GM21528 (cell line): ENCODE data around the gene SIX5.
"Not testable (repeated sequence)": the region's sequence is repeated elsewhere in the genome, so short reads cannot be mapped to it uniquely, and the experiment has no call there.

Source experiments
- ATAC-seq: cut with Tn5 transposase; IDR thresholded peaks from one replicate; pipeline ENCODE4 v1.9.1; 2021; ENCODE audit warnings: mild to moderate bottlenecking, moderate library complexity; ENCODE audit not compliant: unreplicated experiment, low FRiP score

Gene SIX5

DNA sequence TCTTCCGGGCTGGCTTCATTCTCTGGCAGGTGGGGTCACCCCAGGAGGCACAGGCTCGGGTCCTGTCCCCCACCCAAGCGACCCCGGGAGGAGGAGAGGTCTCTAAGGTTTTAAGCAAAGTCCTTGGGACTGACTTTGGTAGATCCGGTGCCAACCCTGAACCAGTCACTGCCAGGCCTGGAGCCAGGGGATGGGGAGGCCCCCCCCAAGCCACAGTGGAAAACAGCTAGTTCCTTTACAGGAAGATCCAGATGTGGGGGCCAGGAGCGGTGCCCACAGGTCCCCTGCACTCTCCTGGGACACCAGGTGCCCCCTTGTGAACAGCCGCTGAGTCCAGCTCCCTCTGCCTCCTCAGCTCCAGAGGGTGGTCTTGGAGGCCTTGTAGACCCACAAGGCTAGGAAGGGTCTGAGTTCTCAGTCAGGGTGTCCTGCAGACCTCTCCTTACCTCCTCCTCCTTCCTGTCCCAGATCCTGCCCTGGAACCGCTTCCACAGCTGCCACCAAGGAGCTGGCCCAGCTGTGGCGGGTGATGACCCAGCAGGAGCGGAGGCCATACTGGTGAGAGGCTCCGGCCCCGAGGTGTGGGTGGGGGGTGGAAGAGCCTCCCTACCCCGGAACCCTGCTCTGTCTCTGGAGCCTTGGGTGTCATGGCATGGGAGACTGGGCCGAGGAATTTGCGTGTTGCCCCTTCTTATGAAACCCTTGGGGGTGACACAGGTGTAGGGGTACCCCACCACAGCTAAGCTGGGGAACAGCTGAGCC lies 6.0 kb downstream of the SIX5 start:
- ATAC-seq, result no peak

DNA sequence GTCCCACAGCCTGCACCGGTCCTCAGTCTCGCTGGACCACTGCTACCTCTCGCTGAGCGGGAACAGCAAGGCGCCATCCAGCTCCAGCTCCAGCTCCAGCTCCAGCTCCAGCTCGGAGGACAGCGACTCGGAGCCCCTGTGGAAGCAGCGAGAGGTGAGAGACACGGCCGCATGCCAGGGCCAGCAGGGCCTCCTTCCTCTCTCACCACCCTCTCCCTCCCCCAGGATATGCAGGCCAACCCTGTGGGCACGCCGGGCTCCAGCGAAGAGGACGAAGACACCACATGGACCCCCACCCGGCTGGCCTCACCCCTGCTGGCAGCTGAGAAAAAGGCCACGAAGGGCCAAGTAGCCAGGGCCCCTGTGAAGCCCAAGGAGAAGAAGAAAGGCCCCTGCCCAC lies 7.3 kb downstream of the SIX5 start:
- ATAC-seq, result no peak

- no peak for ATAC-seq
These were observed 10.1 kb downstream of the SIX5 start for GRCh38 chr19:45758921-45759320.

DNA sequence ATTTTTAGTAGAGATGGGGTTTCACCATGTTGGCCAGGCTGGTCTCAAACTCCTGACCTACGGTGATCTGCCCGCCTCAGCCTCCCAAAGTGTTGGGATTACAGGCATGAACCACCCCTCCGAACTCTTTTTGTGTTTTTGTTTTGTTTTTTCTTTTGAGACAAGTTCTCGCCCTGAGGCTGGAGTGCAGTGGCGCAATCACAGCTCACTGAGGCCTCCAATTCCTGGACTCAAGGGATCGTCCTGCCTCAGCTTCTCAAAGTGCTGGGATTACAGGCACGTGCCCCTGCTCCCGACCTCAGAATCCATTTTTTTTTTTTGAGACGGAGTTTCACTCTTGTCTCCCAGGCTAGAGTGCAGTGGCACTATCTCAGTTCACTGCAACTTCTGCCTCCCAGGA lies 11.4 kb downstream of the SIX5 start:
- no peak for ATAC-seq

DNA sequence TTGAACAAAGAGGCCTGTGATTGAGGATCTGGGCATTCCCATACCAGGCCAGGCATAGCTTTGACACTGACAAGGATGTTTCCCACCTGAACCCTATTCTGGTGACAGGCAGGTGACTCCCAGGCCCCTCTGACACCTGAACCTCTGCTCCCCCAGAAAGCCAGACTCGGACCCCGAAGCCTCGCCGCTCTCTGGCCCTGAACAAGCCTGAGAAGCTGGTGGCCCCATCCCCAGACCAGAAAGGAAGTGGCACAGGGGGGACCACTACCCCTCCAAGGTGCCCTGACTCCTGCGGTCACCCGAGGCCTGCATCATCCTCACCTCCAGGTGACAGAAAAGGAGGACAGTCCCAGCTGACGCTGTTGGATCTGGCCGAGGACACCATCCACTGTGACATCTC lies 14.7 kb downstream of the SIX5 start:
- no peak for ATAC-seq

- no peak for ATAC-seq
These were observed 15.5 kb downstream of the SIX5 start for GRCh38 chr19:45753548-45753947.

DNA sequence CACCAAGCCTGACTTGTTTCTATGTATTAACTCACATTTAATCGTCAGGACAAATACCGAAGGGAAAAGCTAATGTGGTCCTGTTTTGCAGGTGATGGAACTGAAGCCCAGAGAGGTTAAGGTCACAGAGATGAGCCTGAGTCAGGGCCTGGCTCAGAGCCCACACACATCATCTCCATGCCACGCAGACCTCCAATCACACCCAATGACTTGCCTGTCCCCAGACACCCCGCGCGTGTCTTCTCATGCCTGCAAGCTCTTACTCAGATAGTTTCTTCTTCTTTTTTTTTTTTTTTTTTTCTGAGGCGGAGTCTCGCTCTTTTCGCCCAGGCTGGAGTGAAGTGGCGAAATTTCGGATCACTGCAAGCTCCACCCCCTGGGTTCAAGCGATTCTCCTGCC lies 16.4 kb downstream of the SIX5 start:
- no peak for ATAC-seq

GRCh38 chr19:45751483-45751882 lies 17.6 kb downstream of the SIX5 start:
- not testable (repeated sequence) for ATAC-seq

DNA sequence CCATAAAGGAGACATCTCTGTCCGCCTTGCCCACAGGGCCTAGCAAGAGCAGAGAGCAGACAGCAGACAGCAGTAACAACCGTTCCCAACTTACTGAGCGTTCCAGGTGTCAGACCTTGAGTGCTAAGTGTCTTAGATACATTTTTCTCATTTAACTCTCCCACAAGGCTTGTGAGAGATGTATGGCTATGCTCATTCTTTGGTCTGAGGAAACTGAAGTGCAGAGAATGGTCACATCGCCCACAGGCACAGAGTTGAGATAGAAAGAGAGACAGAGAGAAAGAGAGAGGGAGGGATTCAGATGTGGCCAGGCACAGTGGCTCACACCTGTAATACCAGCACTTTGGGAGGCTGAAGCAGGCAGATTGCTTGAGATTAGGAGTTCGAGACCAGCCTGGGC lies 21.5 kb downstream of the SIX5 start:
- no peak for ATAC-seq

DNA sequence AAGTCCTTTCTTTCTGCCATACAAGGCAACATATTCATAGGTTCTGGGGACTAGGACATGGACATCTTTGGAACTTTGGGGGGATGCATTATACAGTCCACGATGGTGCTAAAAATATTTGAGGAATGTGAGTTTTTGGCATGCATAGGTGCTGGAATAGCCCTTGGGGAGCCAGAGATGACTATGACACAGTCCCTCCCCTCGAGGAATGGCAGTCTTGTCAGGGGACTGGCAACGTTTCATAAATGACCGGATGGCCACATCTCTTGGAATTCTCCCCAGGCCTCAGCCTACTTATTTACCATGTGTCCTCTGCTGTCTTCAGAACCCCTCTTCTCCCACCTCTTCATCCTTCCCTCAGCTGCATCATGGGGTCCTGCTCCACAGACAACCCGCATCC lies 22.2 kb downstream of the SIX5 start:
- ATAC-seq, result no peak

- no peak for ATAC-seq
These were observed 23.4 kb downstream of the SIX5 start for GRCh38 chr19:45745606-45746005.

DNA sequence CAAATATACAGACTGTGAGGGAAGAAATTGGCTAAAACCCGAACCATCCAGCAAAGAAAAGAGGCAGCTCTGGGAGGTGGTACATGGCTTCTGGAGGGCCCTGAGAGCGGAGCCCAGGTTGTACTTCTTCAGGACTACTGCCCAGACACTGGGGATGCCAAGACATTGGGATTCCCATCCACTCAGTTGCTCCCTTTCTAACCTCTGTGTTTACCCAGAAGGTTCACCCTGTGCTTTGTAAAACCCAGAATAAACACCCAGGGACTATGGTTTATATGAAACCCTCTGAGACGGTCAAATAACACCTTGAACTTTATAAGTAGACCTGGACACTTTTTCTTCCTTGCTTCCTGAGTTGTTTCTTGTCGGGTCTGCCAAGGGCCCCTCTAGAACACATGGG lies 26.1 kb downstream of the SIX5 start:
- ATAC-seq, result no peak

DNA sequence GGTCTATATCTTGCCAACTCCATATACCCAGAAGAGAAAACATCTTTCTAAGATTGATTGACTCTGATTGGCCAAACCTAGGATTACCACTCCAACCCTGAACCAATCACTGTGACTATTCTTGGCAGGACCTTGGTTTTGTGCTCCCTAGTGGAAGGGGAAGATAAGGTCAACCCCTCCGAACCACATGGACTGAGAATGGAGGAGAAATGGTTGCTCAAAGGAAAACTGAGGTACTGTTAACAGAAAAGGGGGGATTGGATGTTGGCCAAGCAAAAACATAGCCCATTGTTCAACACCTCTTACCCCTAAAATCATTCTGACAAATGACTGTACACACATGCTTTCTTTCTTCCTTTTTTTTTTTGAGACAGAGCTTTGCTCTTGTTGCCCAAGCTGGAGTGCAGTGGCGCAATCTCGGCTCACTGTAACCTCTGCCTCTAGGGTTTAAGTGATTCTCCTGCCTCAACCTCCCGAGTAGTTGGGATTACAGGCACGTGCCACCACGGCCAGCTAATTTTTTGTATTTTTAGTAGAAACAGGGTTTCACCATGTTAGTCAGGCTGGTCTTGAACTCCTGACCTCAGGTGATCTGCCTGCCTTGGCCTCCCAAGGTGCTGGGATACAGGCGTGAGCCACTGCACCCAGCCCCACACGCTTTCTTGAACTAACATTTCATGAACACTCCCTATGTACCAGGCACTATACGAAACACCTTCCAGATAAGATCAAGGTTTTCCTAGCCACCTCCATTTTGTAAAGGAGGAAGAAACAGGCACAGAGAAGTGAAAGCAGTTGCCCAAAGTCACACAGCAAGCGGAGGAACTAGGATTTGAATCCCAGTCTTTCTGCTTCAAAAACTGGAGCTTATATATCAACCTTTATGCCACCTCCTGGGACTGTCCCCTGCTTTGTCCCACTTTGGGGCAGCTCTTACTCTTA lies 29.3 kb downstream of the SIX5 start:
- no peak for ATAC-seq

- ATAC-seq, result no peak
These were observed 35.8 kb downstream of the SIX5 start, which contains the start of gene MEIOSIN for GRCh38 chr19:45733160-45733810. TSS of gene MEIOSIN (plus strand) at chr19:45733439. CDS start at chr19:45735377, 1,938 bp downstream.

DNA sequence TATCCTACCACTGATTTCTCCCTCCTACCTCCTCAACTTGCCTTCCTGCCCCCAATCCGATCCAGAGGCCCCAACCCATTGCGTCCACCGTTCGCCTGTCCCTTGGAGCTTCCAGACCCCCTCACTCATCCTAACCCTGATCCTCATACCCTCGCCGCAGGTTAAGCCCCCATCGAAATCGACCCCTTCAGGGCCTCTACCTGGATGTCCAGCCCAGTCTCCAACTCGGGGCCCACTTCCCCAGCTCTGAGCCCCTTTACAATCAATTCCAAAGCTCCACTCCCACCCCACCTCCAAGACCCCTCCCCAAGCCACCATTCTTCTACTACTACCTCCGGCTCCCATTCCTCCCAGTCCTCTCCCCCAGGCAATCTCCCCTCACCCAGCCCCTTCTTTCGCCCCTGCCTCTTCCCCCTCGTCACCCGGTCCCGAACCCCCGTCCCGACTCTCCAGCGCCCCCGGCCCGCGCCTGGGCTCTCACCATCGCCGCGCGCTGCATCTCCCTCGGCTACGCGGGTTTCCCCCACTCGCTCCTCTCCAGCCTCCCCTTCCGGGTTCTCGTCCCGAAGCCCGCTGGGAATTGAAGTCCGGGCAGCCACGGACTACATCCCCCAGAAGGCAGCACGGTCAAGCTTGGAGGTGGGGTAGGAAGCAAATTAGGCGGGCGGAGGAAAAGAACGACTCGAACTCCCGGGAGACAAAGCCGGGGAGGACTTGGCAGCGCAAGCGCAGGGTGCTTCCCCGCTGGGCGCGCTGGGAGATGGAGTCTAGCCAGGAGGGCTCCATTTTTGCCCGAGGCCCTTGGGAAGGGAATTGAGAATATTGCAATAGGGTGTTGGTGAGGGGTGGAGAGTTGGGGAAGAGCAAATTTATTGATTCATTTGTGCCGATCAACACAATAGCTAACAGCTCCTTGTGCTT lies 38.4 kb downstream of the SIX5 start, which contains the start of gene FBXO46:
Gene FBXO46 (minus strand): TSS at position 529 of the 921 bp plus-strand sequence. CDS start 17,401 bp downstream, outside the sequence.
- ATAC-seq, result peak; percentile 84

DNA sequence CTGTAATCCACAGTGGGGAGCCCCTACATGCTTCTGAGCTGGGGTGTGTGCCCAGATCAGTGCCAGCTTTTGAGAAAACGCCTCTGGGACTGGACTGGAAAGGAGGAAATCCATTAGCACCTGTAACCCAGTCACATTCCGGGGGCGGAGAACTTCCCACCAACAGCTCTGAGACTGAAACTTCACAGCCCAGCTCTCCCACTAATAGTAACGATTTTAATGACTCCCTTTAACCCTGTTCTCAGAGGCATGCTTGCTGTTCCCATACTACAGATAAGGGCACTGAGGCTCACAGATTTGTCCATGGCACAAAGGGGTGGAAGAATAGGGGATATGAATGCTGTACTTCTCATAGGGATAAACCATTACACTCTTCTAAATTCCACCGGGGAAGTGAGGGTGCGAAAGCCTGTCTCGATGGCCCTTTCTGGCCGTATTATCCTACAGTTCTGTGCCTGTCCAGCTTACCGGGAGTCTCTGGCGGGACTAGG lies 39.2 kb downstream of the SIX5 start:
- no peak for ATAC-seq

DNA sequence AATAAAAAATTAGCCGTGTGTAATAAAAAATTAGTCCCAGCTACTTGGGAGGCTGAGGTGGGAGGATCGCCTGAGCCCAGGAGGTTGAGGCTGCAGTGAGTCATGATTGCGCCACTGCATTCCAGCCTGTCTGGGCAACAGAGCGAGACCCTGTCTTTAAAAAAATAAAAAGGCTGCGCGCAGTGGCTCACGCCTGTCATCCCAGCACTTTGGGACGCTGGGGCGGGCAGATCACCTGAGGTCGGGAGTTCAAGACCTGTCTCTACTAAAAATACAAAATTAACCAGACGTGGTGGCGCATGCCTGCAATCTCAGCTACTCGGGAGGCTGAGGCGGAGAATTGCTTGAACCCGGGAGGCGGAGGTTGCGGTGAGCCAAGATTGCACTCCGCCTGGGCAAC lies 40.4 kb downstream of the SIX5 start:
- ATAC-seq, result not testable (repeated sequence)

DNA sequence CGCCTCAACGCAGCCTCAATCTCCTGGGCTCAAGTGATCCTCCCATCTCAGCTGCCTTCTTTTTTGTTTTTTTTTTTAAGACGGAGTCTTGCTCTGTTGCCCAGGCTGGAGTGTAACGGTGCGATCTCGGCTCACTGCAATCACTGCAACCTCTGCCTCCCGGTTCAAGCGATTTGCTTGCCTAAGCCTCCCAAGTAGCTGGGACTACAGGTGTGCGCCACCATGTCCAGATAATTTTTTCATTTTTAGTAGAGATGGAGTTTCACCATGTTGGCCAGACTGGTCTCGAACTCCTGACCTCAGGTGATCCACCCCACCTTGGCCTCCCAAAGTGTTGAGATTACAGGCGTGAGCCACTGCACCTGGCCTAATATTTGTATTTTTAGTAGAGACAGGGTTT lies 49.0 kb downstream of the SIX5 start:
- ATAC-seq, result not testable (repeated sequence)

GRCh38 chr19:45717983-45718650 lies 50.9 kb downstream of the SIX5 start:
- ATAC-seq, result peak; percentile 4
